ENCODE measurements around the gene FEZF1.

- TF ChIP-seq POLR2A (IDR thresholded peaks at IDR 0.05; ENCODE audit: low read depth, low read length) = no peak
- no peak for TF ChIP-seq POLR2AphosphoS5 (IDR thresholded peaks at IDR 0.05; ENCODE audit: low read depth, low read length)
- TF ChIP-seq TAF1 (IDR thresholded peaks at IDR 0.05; ENCODE audit: borderline replicate concordance, low read depth, low read length) = no peak
Measured at GRCh38 chr7:122300956-122301833, 3.4 kb downstream of the FEZF1 start.

All from GM12892 (cell line).